Duodenal mucosa (tissue), 2 donors: Measurements from ENCODE around the gene BPIFB4.

Experiments used
- H3K27ac ChIP-seq: one replicate; pipeline ENCODE4 v1.7.0; 2013; ENCODE audit warnings: low read depth, low read length
- H3K27me3 ChIP-seq, 2 donors: one replicate each; pipeline ENCODE4 v1.7.0; 2013; ENCODE audit warnings: low read length in 2 of 2, control low read depth in 1 of 2; ENCODE audit not compliant: insufficient read depth in 2 of 2, control insufficient read depth in 1 of 2
- H3K36me3 ChIP-seq, 2 donors: one replicate each; pipeline ENCODE4 v1.7.0; 2013; ENCODE audit warnings: low read length in 2 of 2, control low read depth in 1 of 2; ENCODE audit not compliant: insufficient read depth in 2 of 2, control insufficient read depth in 1 of 2
- H3K4me1 ChIP-seq, 2 donors: one replicate each; pipeline ENCODE4 v1.7.0; 2013; ENCODE audit warnings: low read length in 2 of 2, control low read depth in 1 of 2; ENCODE audit not compliant: insufficient read depth in 2 of 2, control insufficient read depth in 1 of 2
- H3K4me3 ChIP-seq, 2 donors: one replicate each; pipeline ENCODE4 v1.7.0; 2013; ENCODE audit warnings: low read length in 2 of 2, low read depth in 1 of 2
- H3K9ac ChIP-seq, 2 donors: one replicate each; pipeline ENCODE4 v1.7.0; 2013; ENCODE audit warnings: low read length in 2 of 2, low read depth in 1 of 2
- H3K9me3 ChIP-seq, 2 donors: one replicate each; pipeline ENCODE4 v1.7.0; 2013; ENCODE audit warnings: low read length in 2 of 2, control low read depth in 1 of 2; ENCODE audit not compliant: control insufficient read depth in 1 of 2

BPIFB4 gene

GRCh38 chr20:33127422-33128097 lies 48.1 kb downstream of the BPIFB4 start:
- H3K36me3 ChIP-seq: no peaks in the 10 kb centered on the region
- no peak overlapping the region for H3K9ac ChIP-seq
- H3K4me3 ChIP-seq: no peak overlapping the region
- H3K4me1 ChIP-seq: no peaks in the 10 kb centered on the region
- no peaks in the 10 kb centered on the region for H3K27me3 ChIP-seq
- no peaks in the 10 kb centered on the region for H3K9me3 ChIP-seq
- H3K27ac ChIP-seq: no peak overlapping the region

- Histone ChIP-seq H3K9ac (no peak overlapping the region), H3K4me1 (no peaks in the 10 kb centered on the region), H3K4me3 (no peak overlapping the region), H3K27me3 (no peaks in the 10 kb centered on the region), H3K9me3 (no peaks in the 10 kb centered on the region), H3K36me3 (no peaks in the 10 kb centered on the region), H3K27ac (no peak overlapping the region)
Measured at GRCh38 chr20:33130568-33131061, 51.2 kb downstream of the BPIFB4 start.

- H3K27me3 ChIP-seq: no peaks in the 10 kb centered on the region
- no peak overlapping the region for H3K4me3 ChIP-seq
- no peak overlapping the region for H3K9ac ChIP-seq
- no peak overlapping the region for H3K27ac ChIP-seq
- no peaks in the 10 kb centered on the region for H3K9me3 ChIP-seq
- H3K36me3 ChIP-seq: no peaks in the 10 kb centered on the region
- H3K4me1 ChIP-seq: no peaks in the 10 kb centered on the region
Measured at GRCh38 chr20:33131949-33132473, 52.6 kb downstream of the BPIFB4 start.

GRCh38 chr20:33132513-33133372 lies 53.3 kb downstream of the BPIFB4 start:
- no peaks in the 10 kb centered on the region for H3K4me1 ChIP-seq
- H3K27ac ChIP-seq: no peak overlapping the region
- H3K36me3 ChIP-seq: no peaks in the 10 kb centered on the region
- H3K4me3 ChIP-seq: no peak overlapping the region
- H3K27me3 ChIP-seq: no peaks in the 10 kb centered on the region
- no peaks in the 10 kb centered on the region for H3K9me3 ChIP-seq
- no peak overlapping the region for H3K9ac ChIP-seq

GRCh38 chr20:33133373-33133941 lies 54.0 kb downstream of the BPIFB4 start:
- Histone ChIP-seq H3K36me3 (no peaks in the 10 kb centered on the region), H3K27ac (no peak overlapping the region), H3K9me3 (no peaks in the 10 kb centered on the region), H3K27me3 (no peaks in the 10 kb centered on the region), H3K4me1 (no peaks in the 10 kb centered on the region), H3K4me3 (no peak overlapping the region), H3K9ac (no peak overlapping the region)

GRCh38 chr20:33137195-33137594 lies 57.8 kb downstream of the BPIFB4 start:
- H3K27me3 ChIP-seq: no peaks in the 10 kb centered on the region
- H3K4me1 ChIP-seq: no peaks in the 10 kb centered on the region
- no peak overlapping the region for H3K9ac ChIP-seq
- no peaks in the 10 kb centered on the region for H3K9me3 ChIP-seq
- no peaks in the 10 kb centered on the region for H3K36me3 ChIP-seq
- H3K27ac ChIP-seq: no peak overlapping the region
- H3K4me3 ChIP-seq: no peak overlapping the region

- H3K4me3 ChIP-seq: no peak overlapping the region
- H3K36me3 ChIP-seq: no peaks in the 10 kb centered on the region
- no peaks in the 10 kb centered on the region for H3K9me3 ChIP-seq
- no peak overlapping the region for H3K9ac ChIP-seq
- H3K27me3 ChIP-seq: no peaks in the 10 kb centered on the region
- no peak overlapping the region for H3K27ac ChIP-seq
- H3K4me1 ChIP-seq: no peaks in the 10 kb centered on the region
Measured at GRCh38 chr20:33139467-33139866, 60.0 kb downstream of the BPIFB4 start.

GRCh38 chr20:33145521-33145920 lies 66.1 kb downstream of the BPIFB4 start:
- Histone ChIP-seq H3K4me1 (no peaks in the 10 kb centered on the region), H3K9ac (no peak overlapping the region), H3K36me3 (no peaks in the 10 kb centered on the region), H3K27ac (no peak overlapping the region), H3K9me3 (no peaks in the 10 kb centered on the region), H3K27me3 (no peaks in the 10 kb centered on the region), H3K4me3 (no peak overlapping the region)

- H3K27ac ChIP-seq: no peak overlapping the region
- no peak overlapping the region for H3K9ac ChIP-seq
- H3K36me3 ChIP-seq: no peaks in the 10 kb centered on the region
- H3K27me3 ChIP-seq: no peaks in the 10 kb centered on the region
- no peaks in the 10 kb centered on the region for H3K9me3 ChIP-seq
- H3K4me1 ChIP-seq: no peaks in the 10 kb centered on the region
- H3K4me3 ChIP-seq: no peak overlapping the region
Measured at GRCh38 chr20:33147299-33147698, 67.9 kb downstream of the BPIFB4 start.

GRCh38 chr20:33148040-33148439 lies 68.6 kb downstream of the BPIFB4 start:
- H3K4me3 ChIP-seq: no peak overlapping the region

More at GRCh38 chr20:33148040-33148439, 68.6 kb downstream of the BPIFB4 start:
- Histone ChIP-seq H3K27ac (no peak overlapping the region), H3K36me3 (no peaks in the 10 kb centered on the region), H3K9ac (no peak overlapping the region), H3K9me3 (no peaks in the 10 kb centered on the region), H3K4me1 (no peaks in the 10 kb centered on the region), H3K27me3 (no peaks in the 10 kb centered on the region)
